C4-2B (cell line): ENCODE measurements around the gene CAST.

ENCODE experiments used
- H3K27ac ChIP-seq: fragments of 450-650 bp; 2 replicates; pipeline ENCODE4 v1.5.1; 2017
- CTCF ChIP-seq: fragments of 450-650 bp; conservative IDR thresholded peaks from 2 replicates; pipeline ENCODE4 v1.5.1; 2017; ENCODE audit warnings: mild to moderate bottlenecking
- ZFX ChIP-seq: fragments of 450-650 bp; IDR thresholded peaks from 2 replicates; pipeline ENCODE4 v1.6.1; 2017

CAST gene

GRCh38 chr5:96714951-96715451, 52.8 kb downstream of the CAST start:
- TF ChIP-seq CTCF (no peak), ZFX (no peak)
- H3K27ac ChIP-seq: no peak overlapping the region

DNA sequence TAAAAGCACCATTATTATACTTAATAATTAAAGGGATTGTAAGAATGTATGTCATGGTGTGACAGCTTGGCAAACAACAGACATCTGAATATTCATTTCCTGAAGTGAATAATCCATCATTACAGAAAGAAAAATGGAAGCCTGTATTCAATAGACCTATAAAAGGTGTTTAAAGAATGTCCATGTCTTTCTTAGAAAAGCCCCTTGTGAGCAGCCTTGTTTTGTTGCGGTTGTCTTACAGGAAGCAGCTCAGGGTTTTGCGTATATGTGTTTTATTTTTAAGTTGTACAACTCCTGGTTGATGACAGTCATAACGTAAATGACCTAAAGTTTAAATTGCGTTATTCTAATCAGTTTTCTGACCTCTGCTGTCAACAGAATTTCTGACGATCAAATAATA, 53.8 kb downstream of the CAST start:
- TF ChIP-seq CTCF: no peak
- TF ChIP-seq ZFX: no peak
- H3K27ac ChIP-seq: no peak overlapping the region

DNA sequence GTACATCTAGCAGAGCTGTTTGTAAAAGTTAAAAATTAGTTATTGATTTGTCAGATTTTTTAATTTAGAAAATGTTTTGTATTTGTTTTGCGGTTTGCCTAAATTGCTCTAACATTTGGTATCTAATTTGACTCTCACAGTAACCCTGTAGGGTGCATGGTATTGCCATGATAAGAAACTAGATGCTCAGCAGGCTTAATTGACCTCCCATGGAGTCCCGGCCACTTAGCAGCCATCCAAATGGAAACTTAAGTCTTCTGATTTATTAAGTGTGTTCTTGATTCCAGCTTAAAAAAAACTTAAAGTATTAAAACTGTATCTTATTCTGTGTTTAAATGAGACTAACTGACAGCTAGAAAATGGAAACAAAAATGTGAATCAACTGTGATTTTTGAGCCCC, 54.5 kb downstream of the CAST start:
- no peak overlapping the region for H3K27ac ChIP-seq
- TF ChIP-seq ZFX (no peak), CTCF (no peak)

DNA sequence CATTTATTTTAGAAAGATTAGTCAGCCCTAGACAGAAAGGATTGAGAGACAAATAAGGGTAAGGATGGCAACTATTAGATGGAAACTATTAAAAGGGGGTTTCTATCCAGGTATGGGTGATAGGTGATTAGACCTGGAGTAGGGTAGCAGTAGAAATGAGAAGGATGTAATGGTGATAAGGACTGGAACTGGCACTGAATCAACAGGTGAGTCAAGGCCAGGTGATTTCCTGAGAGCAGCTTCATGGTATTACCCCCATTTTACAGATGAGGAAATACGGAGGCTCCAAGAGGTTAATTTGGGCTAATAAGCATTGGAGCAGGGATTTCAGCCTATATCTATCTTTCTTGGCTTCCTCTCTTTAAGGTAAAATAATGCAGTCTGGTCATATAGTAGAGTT, 55.7 kb downstream of the CAST start:
- H3K27ac ChIP-seq: no peak overlapping the region
- TF ChIP-seq ZFX: no peak
- TF ChIP-seq CTCF: no peak

- H3K27ac ChIP-seq: no peak overlapping the region
- TF ChIP-seq CTCF (no peak), ZFX (no peak)
These were observed 56.5 kb downstream of the CAST start for GRCh38 chr5:96718635-96719077.

DNA sequence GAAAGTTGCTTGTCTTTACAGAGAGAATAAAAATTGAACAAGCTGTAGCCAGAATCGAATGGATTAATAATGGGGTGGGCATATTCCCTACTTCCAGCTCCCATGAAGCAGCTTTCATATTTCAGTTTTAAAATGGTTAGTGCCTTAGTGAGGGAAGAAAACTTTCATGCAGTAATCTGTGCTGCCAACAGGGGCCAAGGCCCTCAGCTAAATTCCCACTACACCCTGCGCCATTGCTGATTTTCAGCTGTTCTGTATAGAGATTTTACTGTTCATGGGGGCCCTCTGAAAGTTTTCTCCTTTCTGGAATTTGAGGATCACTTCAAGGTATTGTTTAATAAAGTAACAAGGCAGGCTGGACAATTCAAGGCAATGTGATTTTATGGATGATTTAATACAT, 58.2 kb downstream of the CAST start:
- no peak overlapping the region for H3K27ac ChIP-seq
- TF ChIP-seq ZFX: no peak
- TF ChIP-seq CTCF: peak; percentile 11; the same call in 1 of the 2 replicates

- TF ChIP-seq CTCF (no peak), ZFX (no peak)
- H3K27ac ChIP-seq: no peak overlapping the region
These were observed 59.3 kb downstream of the CAST start for GRCh38 chr5:96721351-96721977.
